GM18498 (cell line): ENCODE data around the gene MAP4K3.
A peak's percentile ranks its signal among the peaks of the same experiment; 100 is the strongest.

Experiments used
- ATAC-seq: cut with Tn5 transposase; IDR thresholded peaks from one replicate; pipeline ENCODE4 v1.9.1; 2021; ENCODE audit warnings: mild to moderate bottlenecking, moderate library complexity; ENCODE audit not compliant: unreplicated experiment

MAP4K3 gene

DNA sequence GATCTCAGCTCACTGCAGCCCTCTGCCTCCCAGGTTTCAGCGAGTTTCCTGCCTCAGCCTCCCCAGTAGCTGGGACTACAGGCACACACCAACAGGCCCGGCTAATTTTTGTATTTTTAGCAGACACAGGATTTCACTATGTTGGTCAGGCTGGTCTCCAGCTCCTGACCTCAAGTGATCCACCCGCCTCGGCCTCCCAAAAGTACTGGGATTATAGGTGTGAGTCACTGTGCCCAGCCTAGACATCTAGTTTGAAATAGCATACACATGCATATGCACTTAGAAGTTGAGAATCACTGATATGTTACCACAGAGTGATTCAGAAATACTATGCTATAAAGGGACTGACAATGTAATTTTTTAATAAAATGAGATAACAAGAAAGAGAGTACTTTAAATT lies 123.5 kb downstream of the MAP4K3 start:
- no peak for ATAC-seq

- no peak for ATAC-seq
Measured at GRCh38 chr2:39311469-39311868, 125.6 kb downstream of the MAP4K3 start.

- ATAC-seq = no peak
Measured at GRCh38 chr2:39308778-39309177, 128.3 kb downstream of the MAP4K3 start.

DNA sequence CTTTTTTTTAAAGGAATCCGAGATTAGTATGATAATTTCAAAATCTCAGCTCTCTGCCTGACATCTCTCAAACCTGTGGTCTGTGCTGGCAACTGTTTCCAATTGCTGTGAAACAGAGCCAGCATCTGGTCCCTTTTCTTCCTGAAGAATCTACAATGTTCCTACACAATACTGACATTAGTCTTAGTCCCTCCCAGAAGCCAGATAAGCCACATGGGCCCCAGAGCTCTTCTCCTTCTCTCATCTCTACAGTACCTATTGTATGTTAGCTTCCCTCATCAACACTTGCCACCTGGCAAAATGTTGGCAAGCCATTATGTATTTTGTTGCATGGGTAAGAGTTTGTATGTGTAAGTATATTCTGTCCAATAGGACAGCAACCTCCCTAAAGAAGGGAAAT lies 130.5 kb downstream of the MAP4K3 start:
- ATAC-seq = no peak

DNA sequence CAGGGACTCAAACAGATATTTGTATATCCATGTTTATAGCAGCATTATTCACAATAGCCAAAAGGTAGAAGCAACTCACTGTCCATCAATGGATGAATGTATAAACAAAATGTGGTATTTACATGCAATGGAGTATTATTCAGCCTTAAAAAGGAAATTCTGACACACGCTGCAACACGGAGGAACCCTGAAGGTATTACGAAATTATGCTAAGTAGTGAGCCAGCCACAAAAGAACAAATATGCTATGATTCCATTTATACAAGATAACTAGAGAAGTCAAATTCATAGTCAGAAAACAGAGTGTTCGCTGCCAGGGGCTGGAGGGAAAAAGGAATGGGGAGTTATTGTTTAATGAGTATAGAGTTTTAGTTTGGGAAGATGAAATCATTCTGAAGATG lies 132.4 kb downstream of the MAP4K3 start:
- no peak for ATAC-seq

- ATAC-seq = no peak
Measured at GRCh38 chr2:39304200-39304599, 132.9 kb downstream of the MAP4K3 start.

DNA sequence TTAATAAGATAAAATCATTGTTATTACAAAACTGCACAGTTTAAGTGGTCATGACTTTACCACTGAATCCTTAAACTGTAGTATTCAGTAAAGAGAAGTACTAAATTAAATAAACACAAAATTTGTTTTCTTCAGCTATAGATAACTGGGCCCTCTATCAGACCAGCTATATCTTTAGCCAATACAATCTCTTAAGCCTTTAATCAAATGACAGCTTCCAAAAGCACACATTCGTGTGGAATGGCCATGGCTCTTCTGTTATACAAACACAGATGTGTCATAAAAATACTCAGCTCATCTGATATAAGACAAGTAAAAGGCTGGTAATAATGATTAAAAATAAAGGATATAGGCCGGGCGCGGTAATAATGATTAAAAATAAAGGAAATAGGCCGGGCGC lies 135.7 kb downstream of the MAP4K3 start:
- no peak for ATAC-seq

GRCh38 chr2:39300044-39300978 lies 136.8 kb downstream of the MAP4K3 start:
- no peak for ATAC-seq

DNA sequence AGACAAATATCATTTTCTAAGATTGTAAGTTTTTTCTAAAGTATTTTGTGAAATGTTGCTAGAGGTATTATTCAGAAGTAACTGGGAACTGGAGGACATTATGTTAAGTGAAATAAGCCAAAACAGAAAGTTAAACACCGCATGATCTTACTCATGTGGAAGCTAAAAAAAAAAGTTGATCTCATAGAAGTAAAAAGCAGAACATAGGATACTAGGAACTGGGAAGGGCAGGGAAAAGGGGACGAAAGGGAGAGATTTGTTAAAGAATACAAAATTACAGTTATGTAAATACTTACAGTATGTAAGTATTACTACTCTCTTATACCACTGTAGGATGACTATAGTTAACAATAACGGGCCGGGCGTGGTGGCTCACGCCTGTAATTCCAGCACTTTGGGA lies 146.7 kb downstream of the MAP4K3 start:
- ATAC-seq = no peak

- no peak for ATAC-seq
Measured at GRCh38 chr2:39289609-39290008, 147.5 kb downstream of the MAP4K3 start.

GRCh38 chr2:39283561-39283960 lies 153.5 kb downstream of the MAP4K3 start:
- no peak for ATAC-seq

- ATAC-seq = no peak
Measured at GRCh38 chr2:39281391-39281790, 155.7 kb downstream of the MAP4K3 start.

GRCh38 chr2:39275016-39275415 lies 162.1 kb downstream of the MAP4K3 start:
- ATAC-seq = no peak

- ATAC-seq = no peak
Measured at GRCh38 chr2:39269941-39270340, 167.1 kb downstream of the MAP4K3 start.

GRCh38 chr2:39266916-39267434 lies 170.1 kb downstream of the MAP4K3 start:
- ATAC-seq = no peak

- peak; percentile 83 for ATAC-seq
Measured at GRCh38 chr2:39266139-39266805, 170.8 kb downstream of the MAP4K3 start.

- ATAC-seq = no peak
Measured at GRCh38 chr2:39265315-39265714, 171.8 kb downstream of the MAP4K3 start.

DNA sequence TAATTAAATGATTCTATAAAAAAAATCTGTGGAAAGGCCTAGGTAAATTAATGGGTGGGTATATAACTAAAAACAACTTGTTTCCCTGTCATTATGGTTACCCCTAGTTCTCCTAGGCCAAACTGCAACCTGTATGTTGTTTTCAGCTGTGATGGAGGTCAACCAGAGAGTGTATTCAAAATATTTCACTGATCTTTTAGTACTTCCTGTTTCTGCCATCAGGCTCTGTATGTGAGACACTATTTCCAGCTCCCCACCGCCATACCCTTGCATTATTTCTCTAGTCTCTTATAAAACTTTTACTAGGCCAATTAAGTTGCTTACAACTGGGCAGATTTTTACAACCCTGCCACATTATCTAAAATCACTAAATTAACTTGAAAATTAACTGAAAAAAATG lies 172.4 kb downstream of the MAP4K3 start:
- ATAC-seq = peak; percentile 73

- no peak for ATAC-seq
Measured at GRCh38 chr2:39260087-39260486, 177.0 kb downstream of the MAP4K3 start.

GRCh38 chr2:39256040-39256439 lies 181.0 kb downstream of the MAP4K3 start:
- no peak for ATAC-seq

GRCh38 chr2:39252888-39253518 lies 184.1 kb downstream of the MAP4K3 start:
- ATAC-seq = no peak
